Activated CD8-positive, alpha-beta memory T cell treated with anti-CD3 and anti-CD28 coated beads, Interleukin-2, amount 50 U/mL, for 4 hours (primary cell): ENCODE data around the gene DPEP2NB.
"Not testable (repeated sequence)": the region's sequence is repeated elsewhere in the genome, so short reads cannot be mapped to it uniquely, and the experiment has no call there.

Experiments
- DNase-seq: peaks from one replicate; pipeline ENCODE4 v3.0.0-alpha.2; 2020

Gene DPEP2NB

GRCh38 chr16:67979955-67980678, 35.6 kb downstream of the DPEP2NB start, which contains the start of gene DPEP3:
Gene DPEP3 (minus strand): TSS chr16:67980499. CDS start chr16:67980380, 119 bp downstream.
- DNase-seq = no peak

GRCh38 chr16:67977469-67978227, 38.1 kb downstream of the DPEP2NB start:
- DNase-seq = no peak

DNA sequence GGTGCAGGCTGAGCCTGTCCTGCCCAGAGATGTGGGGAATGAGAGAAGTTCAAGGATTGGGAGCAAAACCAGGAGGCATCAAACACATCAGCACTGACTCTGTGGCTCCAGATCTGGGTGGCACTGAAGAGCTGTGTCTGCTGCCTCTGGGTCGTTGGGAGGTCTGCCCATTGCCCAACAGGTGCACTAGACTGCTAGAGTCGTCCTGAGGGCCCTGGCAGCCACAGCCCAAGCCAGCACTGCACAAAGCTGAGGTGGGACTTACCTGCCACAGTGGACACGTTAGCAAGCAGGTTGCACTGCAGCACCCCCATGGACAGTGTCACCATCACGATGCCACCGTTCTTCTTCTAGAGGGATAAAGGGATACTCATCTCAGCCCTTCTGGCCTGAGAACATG, 38.7 kb downstream of the DPEP2NB start:
- no peak for DNase-seq

GRCh38 chr16:67976205-67976604, 39.5 kb downstream of the DPEP2NB start:
- DNase-seq = no peak

DNA sequence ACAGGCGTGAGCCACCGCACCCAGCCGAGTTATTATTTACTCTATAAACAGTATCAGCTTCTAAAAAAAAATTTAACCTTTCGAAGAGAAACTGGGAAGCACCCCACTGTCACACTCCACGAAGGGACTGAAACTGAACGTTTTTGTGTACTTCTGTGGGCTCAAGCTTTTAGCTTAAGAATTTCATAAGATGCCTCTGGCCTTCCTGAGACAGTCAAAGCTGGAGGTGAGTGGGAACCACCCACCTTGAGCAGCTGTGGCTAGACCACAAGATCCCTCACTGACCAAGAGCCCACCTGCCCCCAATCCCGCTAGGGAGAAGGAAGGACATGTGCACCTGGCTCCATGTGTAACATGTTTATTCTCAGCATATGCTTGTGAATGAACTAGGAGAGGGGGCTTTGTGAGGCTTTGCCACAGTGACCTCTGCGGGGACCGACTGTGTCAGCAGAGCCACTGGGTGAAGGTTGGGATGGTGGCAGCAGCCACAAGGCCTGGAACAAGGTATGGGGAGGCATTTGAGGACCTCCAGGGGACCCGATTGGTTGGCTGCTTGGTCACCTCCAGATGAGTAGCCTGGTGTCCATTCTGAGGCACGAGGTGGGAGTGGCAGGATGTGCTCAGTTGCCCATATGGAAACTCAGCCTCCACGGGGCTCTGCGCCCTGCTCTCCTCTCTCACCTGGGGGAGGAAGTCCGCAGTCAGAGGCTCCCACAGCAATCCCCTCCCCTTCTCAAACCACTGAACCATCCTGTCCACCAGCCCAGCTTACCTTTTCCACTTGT, 40.2 kb downstream of the DPEP2NB start:
- no peak for DNase-seq

- DNase-seq = not testable (repeated sequence)
Measured at GRCh38 chr16:67972285-67972684, 43.4 kb downstream of the DPEP2NB start.

- no peak for DNase-seq
Measured at GRCh38 chr16:67971111-67971510, 44.6 kb downstream of the DPEP2NB start.

- DNase-seq = no peak
Measured at GRCh38 chr16:67969254-67970039, 46.3 kb downstream of the DPEP2NB start.

GRCh38 chr16:67968400-67969253, 47.1 kb downstream of the DPEP2NB start, which contains the start of gene SLC12A4:
Gene SLC12A4 (minus strand): TSS chr16:67968637. CDS start chr16:67968553, 84 bp downstream.
- DNase-seq = peak; percentile 84

GRCh38 chr16:67967958-67968399, 47.7 kb downstream of the DPEP2NB start:
- DNase-seq = no peak

- DNase-seq = no peak
Measured at GRCh38 chr16:67967183-67967957, 48.3 kb downstream of the DPEP2NB start.

DNA sequence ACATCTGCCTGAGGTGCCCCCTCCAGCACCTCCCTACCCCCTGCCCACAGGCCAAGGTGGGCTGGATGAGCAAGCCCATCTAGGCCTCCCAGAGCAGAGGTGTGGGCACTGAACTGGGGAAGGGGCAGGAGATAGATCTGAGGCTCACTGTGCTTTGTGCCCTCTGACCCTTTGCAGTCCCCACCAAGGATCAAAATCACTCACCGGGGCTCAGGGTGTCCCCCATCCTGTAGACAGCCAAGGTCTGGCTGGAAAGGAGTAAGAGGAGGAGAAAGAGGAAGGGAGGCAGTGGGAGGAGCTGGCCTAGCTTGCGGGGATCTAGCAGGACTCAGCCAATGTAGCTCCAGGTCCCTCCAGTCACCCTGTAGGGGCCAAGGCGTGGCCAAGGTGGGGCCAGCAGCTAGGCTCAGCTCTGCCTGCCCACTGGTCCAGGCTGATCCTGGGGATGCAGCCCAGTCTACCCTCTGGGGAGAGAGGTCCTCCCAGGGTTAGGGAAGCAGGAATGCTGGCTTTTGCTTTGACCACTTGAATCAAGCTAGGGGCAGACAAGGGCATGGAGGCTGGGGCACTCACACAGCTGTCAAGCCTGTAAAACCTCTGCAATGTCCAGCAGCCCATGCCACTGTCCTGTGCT, 49.0 kb downstream of the DPEP2NB start:
- no peak for DNase-seq

- no peak for DNase-seq
Measured at GRCh38 chr16:67965668-67966548, 49.8 kb downstream of the DPEP2NB start.

DNA sequence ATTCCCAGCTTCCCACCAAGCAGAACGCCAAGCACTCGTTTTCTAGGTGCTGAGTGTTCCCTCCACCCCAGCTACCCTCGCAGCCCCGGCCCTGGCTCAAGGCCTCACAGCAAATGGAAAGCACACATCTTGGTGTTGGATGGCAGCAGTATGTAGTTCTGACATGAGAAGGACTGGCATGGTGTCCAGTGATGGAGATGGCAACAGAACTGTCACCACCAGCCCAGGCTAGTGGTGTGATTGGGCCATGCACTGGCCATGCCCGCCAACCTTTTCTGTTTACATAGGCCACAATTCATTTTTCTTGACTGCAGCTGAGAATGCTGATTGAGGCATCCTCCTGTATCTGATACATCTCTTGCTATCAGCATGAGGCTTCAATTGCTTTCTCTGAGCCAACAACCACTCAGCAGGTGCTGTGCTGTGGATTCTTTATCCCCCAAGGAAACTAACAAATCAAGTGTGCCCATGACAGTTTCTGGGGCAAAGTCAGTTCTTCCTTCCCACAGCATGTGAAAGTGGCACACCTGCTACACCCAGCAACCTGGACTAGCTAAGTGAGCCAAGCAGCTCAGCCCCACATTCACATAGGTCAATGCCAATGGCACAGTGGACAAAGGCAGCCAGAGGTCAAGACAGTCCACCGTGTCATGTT, 51.1 kb downstream of the DPEP2NB start:
- DNase-seq = no peak

DNA sequence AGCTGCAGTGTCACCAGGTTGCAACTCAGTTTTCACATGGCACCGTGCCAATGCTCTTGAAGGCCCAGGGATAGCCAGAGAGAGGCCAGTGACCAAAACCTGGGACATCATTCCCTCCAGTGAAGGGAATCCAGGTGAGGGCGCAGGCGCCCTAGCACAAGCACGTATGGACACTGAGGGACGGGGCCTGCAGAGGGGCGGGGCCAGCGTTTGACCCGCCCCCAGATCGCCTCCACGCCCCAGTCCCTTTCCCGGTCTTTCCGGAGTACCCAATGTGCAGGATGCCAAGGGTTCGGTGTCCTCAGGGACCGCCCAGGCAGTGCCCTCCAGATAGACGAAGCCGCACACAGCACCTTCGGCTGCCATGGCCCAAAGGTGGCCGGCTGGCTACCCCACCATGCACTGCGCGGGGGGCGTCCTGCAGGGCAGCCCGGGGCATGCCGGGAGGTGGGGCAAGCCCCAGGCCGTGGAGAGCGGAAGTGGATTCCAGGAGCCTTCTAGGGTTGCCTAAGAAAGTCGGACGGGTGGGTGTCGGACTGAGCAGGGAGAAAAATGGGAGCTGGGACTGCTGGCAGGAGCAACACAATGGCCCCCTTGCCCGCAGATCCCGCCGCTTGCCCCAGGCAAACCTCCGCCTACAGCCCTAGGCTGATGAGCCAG, 51.9 kb downstream of the DPEP2NB start:
- DNase-seq = no peak
